ENCODE measurements around the gene TMOD1.
A peak's percentile ranks its signal among the peaks of the same experiment; 100 is the strongest.
"Not testable (repeated sequence)": the region's sequence is repeated elsewhere in the genome, so short reads cannot be mapped to it uniquely, and the experiment has no call there.

Gene TMOD1

DNA sequence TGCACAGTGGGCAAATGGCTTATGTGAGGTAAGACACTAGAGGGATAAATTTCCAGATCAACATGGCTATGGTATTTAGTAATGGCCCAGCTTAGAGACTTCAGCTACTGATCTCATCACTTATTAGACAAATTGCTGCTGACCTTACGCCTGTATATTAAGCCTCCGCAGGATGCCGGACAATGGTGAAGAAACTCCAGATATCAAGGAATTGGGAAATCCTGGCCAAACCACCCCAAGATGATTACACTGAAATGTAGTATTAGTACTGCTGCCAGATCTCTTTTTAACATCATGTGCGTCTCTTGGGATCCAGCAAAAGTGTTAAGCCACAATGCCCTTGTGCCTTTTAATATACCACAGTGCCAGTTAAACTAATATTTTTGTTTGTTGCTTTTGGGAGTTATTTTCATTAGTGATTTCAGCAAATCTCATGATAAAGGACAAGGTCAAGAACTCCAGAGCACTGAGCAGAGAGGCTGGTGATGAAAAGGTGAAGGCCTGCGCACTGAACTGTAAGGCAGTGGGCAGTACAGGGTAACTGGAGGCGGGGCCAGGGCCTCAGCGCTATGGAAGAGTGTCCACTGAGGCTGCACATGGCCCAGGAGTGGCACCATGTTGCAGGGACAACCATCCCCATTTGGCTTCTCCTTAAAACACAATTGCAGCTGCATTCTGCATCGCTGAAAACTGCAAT, 99.2 kb downstream of the TMOD1 start:
- in situ Hi-C loops (cut with HindIII; ENCODE audit: low sequenced_read_pairs), result no loop called here
- no peak for DNase-seq (ENCODE audit: low read depth, low spot score)
- TF ChIP-seq, protein P1, sequence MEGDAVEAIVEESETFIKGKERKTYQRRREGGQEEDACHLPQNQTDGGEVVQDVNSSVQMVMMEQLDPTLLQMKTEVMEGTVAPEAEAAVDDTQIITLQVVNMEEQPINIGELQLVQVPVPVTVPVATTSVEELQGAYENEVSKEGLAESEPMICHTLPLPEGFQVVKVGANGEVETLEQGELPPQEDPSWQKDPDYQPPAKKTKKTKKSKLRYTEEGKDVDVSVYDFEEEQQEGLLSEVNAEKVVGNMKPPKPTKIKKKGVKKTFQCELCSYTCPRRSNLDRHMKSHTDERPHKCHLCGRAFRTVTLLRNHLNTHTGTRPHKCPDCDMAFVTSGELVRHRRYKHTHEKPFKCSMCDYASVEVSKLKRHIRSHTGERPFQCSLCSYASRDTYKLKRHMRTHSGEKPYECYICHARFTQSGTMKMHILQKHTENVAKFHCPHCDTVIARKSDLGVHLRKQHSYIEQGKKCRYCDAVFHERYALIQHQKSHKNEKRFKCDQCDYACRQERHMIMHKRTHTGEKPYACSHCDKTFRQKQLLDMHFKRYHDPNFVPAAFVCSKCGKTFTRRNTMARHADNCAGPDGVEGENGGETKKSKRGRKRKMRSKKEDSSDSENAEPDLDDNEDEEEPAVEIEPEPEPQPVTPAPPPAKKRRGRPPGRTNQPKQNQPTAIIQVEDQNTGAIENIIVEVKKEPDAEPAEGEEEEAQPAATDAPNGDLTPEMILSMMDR (IDR thresholded peaks at IDR 0.05; ENCODE audit: low read depth, low read length), result no peak
- H3K4me3 ChIP-seq (ENCODE audit: low read depth, low read length), result no peak overlapping the region

DNA sequence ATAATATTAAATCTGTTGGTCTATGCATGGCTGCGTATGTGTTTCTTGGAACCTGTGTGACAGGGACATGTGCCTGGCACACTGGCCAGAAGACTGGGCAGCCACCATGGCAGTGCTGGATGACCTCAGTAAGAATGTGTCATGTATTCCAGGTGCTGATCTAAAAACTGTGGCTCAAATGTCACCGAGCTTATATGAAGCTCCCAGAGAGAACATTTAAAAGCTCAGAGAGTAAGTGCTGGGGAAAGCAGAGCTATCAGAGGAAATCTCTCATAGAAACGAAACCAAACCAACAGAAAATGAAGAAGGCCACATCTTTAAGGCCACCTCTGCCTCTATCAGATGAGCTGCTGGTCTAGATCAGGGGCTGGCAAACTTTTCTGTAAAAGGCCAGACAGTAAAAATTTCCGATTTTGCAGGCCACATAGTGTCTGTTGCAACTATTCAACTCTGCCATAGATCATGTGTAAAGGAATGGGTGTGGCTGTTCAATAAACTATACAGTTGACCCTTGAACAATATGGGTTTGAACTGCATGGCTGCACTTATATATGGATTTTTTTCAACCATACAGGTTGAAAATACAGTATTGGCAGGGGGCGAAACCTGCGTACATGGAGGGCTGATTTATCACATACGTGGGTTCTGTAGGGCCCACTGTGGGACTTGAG, 99.9 kb downstream of the TMOD1 start:
- no peak overlapping the region for H3K4me3 ChIP-seq (ENCODE audit: low read depth, low read length)
- in situ Hi-C loops (cut with HindIII; ENCODE audit: low sequenced_read_pairs), result no loop called here
- DNase-seq (ENCODE audit: low read depth, low spot score), result no peak
- TF ChIP-seq, protein P1 (IDR thresholded peaks at IDR 0.05; ENCODE audit: low read depth, low read length), result no peak

DNA sequence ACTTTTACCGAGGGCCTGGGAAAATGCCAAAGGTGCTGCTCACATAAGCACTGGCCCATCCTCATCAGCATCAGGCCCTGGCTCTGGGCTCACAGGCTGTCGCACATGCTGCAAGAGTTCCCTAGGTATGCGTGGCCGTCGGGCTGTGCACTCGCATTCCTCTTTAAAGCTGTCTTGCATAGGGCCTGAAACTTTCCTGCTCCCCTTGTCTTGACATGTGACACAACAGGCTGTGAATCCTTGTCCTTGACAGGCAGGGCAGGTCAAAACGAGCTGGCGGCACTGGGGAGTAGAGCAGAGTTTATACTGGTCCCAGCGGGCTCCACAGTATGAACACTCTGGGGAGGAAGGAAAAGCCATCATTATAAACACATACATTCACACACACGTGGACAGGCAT, 101.0 kb downstream of the TMOD1 start:
- no peak for DNase-seq (ENCODE audit: low read depth, low spot score)
- no peak overlapping the region for H3K4me3 ChIP-seq (ENCODE audit: low read depth, low read length)
- TF ChIP-seq, protein P1 (IDR thresholded peaks at IDR 0.05; ENCODE audit: low read depth, low read length), result no peak
- in situ Hi-C loops (cut with HindIII; ENCODE audit: low sequenced_read_pairs), result no loop called here

DNA sequence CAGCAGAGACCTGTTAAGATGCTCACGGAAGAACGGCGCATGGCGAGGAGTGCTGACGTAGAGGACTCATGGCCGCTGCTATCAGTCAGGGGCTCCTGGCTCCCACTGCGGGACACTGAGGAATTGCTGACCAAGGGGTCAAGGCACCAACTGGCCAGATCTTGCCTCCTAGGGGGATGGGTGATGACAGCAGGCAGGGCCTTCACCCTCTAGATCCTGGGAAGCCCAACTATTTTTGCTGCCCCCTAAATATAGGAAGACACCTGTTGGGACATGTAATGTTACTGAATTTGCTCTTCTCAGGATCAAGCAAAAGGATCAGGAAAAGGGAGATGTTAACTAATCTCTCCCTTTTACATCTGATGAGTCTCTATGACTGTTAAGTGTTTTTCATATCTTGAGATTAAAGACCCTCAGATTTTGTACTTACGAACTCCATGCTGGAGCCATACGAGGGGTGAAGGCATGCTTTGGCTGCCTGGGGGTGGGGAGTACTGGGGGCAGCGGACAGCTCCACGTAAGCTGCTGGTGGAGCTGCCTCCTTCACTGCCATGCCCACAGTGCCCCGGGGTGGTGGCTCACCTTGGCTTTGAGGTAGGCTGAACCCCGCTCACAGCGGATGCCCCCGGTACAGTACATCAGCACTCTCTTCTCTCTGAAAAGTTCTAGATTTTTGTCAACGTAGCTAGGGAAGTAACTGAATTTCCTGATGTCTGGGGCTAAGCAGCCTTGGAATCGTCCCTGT, 103.6 kb downstream of the TMOD1 start:
- DNase-seq (ENCODE audit: low read depth, low spot score), result no peak
- TF ChIP-seq, protein P1 (IDR thresholded peaks at IDR 0.05; ENCODE audit: low read depth, low read length), result no peak
- in situ Hi-C loops (cut with HindIII; ENCODE audit: low sequenced_read_pairs), result no loop called here
- no peak overlapping the region for H3K4me3 ChIP-seq (ENCODE audit: low read depth, low read length)

DNA sequence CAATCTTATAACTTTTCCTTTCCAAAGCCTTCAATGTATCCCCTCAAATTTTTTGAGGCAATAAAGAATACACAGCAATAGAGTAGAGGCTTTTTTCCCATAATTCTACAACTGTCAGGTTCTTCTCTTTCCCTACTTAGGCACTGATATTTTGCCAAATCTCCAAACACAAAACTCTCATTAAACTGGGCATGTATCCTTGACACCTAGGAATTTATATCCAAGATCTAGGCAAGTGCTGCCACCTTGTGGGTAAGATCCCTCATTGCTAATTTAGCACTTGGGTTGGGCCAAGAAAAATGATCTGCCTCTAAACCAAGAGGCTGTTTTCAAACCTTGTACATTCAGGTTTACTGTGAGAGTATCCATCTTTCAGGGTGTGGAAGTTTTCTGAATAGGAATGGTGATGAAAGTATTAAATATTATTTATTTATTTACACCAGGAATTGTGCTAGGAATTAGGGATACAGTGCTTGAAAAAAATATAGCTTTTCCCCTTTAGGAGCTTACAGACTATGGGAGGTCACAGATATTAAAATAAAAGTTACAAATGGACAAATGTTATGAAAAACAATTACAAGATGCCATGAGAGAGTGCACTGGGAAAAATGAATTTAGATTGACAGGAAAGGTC, 114.1 kb downstream of the TMOD1 start:
- in situ Hi-C loops (cut with HindIII; ENCODE audit: low sequenced_read_pairs), result no loop called here
- TF ChIP-seq, protein P1 (IDR thresholded peaks at IDR 0.05; ENCODE audit: low read depth, low read length), result peak; percentile 78
- DNase-seq (ENCODE audit: low read depth, low spot score), result peak; percentile 68
- H3K4me3 ChIP-seq (ENCODE audit: low read depth, low read length), result no peak overlapping the region

DNA sequence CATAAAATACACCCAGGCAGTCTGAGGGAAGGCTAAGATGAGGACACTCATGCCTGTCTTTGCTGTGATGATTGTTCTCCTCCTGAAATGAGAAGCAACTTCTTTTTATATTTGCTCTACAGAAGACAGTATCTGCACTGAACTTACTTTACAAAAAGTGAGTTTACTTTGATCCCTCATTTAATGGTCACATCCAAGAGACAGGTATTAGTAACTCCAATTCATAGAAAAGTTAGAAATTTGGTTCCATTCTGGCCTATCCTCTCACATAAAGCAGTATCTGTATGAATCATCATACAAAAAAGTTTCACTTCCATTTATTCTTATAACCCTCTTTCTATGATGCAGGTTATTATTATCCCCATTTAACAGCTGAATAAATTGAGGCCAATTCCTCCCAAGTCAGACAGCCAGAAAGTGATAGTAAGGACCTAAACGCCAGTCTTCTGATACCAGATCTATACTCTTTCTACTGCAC, 116.5 kb downstream of the TMOD1 start:
- no peak for DNase-seq (ENCODE audit: low read depth, low spot score)
- TF ChIP-seq, protein P1 (IDR thresholded peaks at IDR 0.05; ENCODE audit: low read depth, low read length), result no peak

DNA sequence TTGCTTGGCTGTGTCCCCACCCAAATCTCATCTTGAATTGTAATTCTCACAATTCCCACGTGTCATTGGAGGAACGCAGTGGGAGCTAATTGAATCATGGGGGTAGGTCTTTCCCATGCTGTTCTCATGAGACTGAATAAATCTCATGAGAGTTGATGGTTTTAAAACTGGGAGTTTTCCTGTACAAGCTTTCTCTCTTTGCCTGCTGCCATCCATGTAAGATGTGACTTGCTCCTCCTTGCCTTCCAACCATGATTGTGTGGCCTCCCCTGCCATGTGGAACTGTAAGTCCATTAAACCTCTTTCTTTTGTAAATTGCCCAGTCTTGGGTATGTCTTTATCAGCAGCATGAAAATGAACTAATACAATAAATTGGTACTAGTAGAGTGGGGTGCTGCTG, 118.6 kb downstream of the TMOD1 start:
- H3K4me3 ChIP-seq (ENCODE audit: low read depth, low read length); DNase-seq (ENCODE audit: low read depth, low spot score); in situ Hi-C loops (cut with HindIII; ENCODE audit: low sequenced_read_pairs): not testable (repeated sequence)

More for the DNA sequence above, 116.5 kb downstream of the TMOD1 start:
- in situ Hi-C loops (cut with HindIII; ENCODE audit: low sequenced_read_pairs), result no loop called here
- no peak overlapping the region for H3K4me3 ChIP-seq (ENCODE audit: low read depth, low read length)

DNA sequence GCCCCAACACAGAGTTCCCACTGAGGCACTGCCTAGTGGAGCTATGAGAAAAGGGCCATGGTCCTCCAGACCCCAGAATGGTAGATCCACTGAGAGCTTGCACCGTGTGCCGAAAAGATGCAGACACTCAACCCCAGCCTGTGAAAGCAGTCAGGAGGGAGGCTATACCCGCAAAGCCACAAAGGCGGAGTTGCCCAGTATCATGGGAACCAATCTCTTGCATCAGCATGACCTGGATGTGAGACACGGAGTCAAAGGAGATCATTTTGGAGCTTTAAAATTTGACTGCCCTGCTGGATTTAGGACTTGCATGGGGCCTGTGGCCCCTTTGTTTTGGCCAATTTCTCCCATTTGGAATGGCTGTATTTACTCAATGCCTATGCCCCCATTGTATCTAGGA, 121.0 kb downstream of the TMOD1 start:
- H3K4me3 ChIP-seq (ENCODE audit: low read depth, low read length); in situ Hi-C loops (cut with HindIII; ENCODE audit: low sequenced_read_pairs); DNase-seq (ENCODE audit: low read depth, low spot score): not testable (repeated sequence)
